HCT116 (cell line): ENCODE results near the gene RFX1.

Experiments used
- SIN3A ChIP-seq: IDR thresholded peaks from 2 replicates; pipeline ENCODE4 v1.6.1; 2012; ENCODE audit warnings: low read depth
- TF ChIP-seq, protein P1 (sequence below), 3 experiments: fragments of 200-600 bp in 1 of 3; sonication (generic) in 1 of 3; IDR thresholded peaks in 2 of 3; conservative IDR thresholded peaks in 1 of 3; 2 replicates each; pipeline ENCODE4 v1.5.1; 2012 to 2017; ENCODE audit warnings: low read depth in 2 of 3, low read length in 2 of 3, antibody characterized with exemption in 1 of 3, borderline replicate concordance in 1 of 3, control low read depth in 1 of 3, mild to moderate bottlenecking in 1 of 3, mixed read lengths in 1 of 3, mixed run types in 1 of 3, moderate library complexity in 1 of 3; ENCODE audit not compliant: insufficient read depth in 1 of 3

DNA sequence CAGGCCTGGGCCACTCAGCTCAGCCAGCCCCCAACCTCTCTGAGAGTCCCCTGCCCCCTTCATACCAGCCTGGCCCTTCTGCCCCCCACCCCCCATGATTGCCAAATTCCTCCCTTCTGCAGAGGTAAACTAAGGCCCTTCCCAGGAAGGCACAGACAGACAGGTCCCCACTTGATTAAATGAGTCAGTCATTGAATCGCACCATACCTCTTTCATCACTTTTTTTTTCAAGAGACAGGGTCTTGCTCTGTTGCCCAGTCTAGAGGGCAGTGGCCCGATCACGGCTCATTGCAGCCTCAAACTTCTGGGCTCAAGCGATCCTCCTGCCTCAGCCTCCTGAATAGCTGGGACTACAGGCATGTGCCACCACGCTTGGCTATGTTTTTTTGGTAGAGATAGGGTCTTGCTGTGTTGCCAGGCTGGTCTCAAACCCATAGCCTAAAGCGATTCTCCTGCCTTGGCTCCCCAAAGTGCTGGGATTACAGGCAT lies 73.9 kb downstream of the RFX1 start:
- TF ChIP-seq, protein P1, sequence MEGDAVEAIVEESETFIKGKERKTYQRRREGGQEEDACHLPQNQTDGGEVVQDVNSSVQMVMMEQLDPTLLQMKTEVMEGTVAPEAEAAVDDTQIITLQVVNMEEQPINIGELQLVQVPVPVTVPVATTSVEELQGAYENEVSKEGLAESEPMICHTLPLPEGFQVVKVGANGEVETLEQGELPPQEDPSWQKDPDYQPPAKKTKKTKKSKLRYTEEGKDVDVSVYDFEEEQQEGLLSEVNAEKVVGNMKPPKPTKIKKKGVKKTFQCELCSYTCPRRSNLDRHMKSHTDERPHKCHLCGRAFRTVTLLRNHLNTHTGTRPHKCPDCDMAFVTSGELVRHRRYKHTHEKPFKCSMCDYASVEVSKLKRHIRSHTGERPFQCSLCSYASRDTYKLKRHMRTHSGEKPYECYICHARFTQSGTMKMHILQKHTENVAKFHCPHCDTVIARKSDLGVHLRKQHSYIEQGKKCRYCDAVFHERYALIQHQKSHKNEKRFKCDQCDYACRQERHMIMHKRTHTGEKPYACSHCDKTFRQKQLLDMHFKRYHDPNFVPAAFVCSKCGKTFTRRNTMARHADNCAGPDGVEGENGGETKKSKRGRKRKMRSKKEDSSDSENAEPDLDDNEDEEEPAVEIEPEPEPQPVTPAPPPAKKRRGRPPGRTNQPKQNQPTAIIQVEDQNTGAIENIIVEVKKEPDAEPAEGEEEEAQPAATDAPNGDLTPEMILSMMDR (IDR thresholded peaks at IDR 0.05 in 2 of 3, conservative IDR thresholded peaks at IDR 0.05 in 1 of 3; ENCODE audit: borderline replicate concordance in 1 of 3, insufficient read depth in 1 of 3, low read depth in 2 of 3, low read length in 2 of 3) = no peak
- TF ChIP-seq SIN3A = no peak
